LNCAP (cell line): ENCODE measurements around the gene SLC2A9.

Experiments
- CTCF ChIP-seq: fragments of 450-650 bp; IDR thresholded peaks from 2 replicates; pipeline ENCODE4 v1.5.1; 2017; ENCODE audit warnings: mild to moderate bottlenecking

The SLC2A9 gene

GRCh38 chr4:9870165-9870790, 151.0 kb downstream of the SLC2A9 start:
- TF ChIP-seq CTCF: no peak

- no peak for TF ChIP-seq CTCF
Measured at GRCh38 chr4:9867751-9868425, 153.4 kb downstream of the SLC2A9 start.

GRCh38 chr4:9866931-9867330, 154.4 kb downstream of the SLC2A9 start:
- TF ChIP-seq CTCF: no peak

- TF ChIP-seq CTCF: no peak
Measured at GRCh38 chr4:9861561-9861960, 159.7 kb downstream of the SLC2A9 start.

GRCh38 chr4:9859810-9860209, 161.5 kb downstream of the SLC2A9 start:
- TF ChIP-seq CTCF: no peak

- no peak for TF ChIP-seq CTCF
Measured at GRCh38 chr4:9849538-9849920, 171.8 kb downstream of the SLC2A9 start.

- no peak for TF ChIP-seq CTCF
Measured at GRCh38 chr4:9847968-9848748, 173.1 kb downstream of the SLC2A9 start.
